ENCODE measurements around the gene FAM3B.

Gene FAM3B

DNA sequence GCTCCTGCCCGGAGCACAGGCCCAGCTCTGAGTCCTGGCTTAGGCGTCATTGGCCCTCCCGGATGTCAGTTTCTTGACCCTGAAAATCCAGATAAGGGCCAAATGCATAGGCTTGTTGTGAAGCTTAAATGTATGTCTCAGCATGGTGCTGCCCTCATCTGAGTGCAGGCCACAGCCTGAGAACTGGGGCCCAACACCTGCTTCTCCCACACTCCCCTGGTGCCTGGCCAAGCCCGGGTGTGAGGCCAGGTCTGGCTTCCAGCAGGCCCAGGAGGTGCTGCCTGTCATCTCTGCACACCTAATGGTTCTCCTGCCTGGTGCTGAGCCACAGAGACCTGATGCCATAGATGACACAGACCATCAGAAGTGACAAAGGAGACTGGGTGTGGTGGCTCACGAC, 59.3 kb downstream of the FAM3B start:
- H3K4me3 ChIP-seq (ENCODE audit: insufficient read depth, low read depth, low read length), result no peak overlapping the region
- no peaks in the 10 kb centered on the region for H3K9me3 ChIP-seq (ENCODE audit: control insufficient read depth, low read length)
- no peak overlapping the region for H3K27ac ChIP-seq (ENCODE audit: insufficient read depth, low read depth, low read length, poor library complexity, severe bottlenecking)
- H3K36me3 ChIP-seq (ENCODE audit: control insufficient read depth, insufficient read depth, low read length), result no peaks in the 10 kb centered on the region
- 89 to 91% methylated on average over 5 of the region's 5 CpGs for WGBS, 2 experiments
- no peaks in the 10 kb centered on the region for H3K4me1 ChIP-seq (ENCODE audit: control insufficient read depth, insufficient read depth, low read length)
- no peaks in the 10 kb centered on the region for H3K27me3 ChIP-seq (ENCODE audit: control insufficient read depth, insufficient read depth, low read length, poor library complexity, severe bottlenecking)

- Histone ChIP-seq H3K4me3 (ENCODE audit: insufficient read depth, low read depth, low read length) (no peak overlapping the region), H3K4me1 (ENCODE audit: control insufficient read depth, insufficient read depth, low read length) (no peaks in the 10 kb centered on the region), H3K36me3 (ENCODE audit: control insufficient read depth, insufficient read depth, low read length) (no peaks in the 10 kb centered on the region), H3K9me3 (ENCODE audit: control insufficient read depth, low read length) (no peaks in the 10 kb centered on the region), H3K27me3 (ENCODE audit: control insufficient read depth, insufficient read depth, low read length, poor library complexity, severe bottlenecking) (no peaks in the 10 kb centered on the region), H3K27ac (ENCODE audit: insufficient read depth, low read depth, low read length, poor library complexity, severe bottlenecking) (no peak overlapping the region)
- WGBS, 2 experiments, result 80 to 86% methylated on average over 16 of the region's 16 CpGs
Observed at GRCh38 chr21:41377715-41378114, 61.1 kb downstream of the FAM3B start.

GRCh38 chr21:41378849-41379248, 62.2 kb downstream of the FAM3B start:
- no peaks in the 10 kb centered on the region for H3K27me3 ChIP-seq (ENCODE audit: control insufficient read depth, insufficient read depth, low read length, poor library complexity, severe bottlenecking)
- WGBS, 2 experiments, result 82 to 85% methylated on average over 8 of the region's 8 CpGs
- H3K9me3 ChIP-seq (ENCODE audit: control insufficient read depth, low read length), result no peaks in the 10 kb centered on the region

GRCh38 chr21:41379901-41380300, 63.3 kb downstream of the FAM3B start:
- 92 to 94% methylated on average over 12 of the region's 12 CpGs for WGBS, 2 experiments

More at GRCh38 chr21:41378849-41379248, 62.2 kb downstream of the FAM3B start:
- Histone ChIP-seq H3K36me3 (ENCODE audit: control insufficient read depth, insufficient read depth, low read length) (no peaks in the 10 kb centered on the region), H3K4me1 (ENCODE audit: control insufficient read depth, insufficient read depth, low read length) (no peaks in the 10 kb centered on the region), H3K27ac (ENCODE audit: insufficient read depth, low read depth, low read length, poor library complexity, severe bottlenecking) (no peak overlapping the region), H3K4me3 (ENCODE audit: insufficient read depth, low read depth, low read length) (no peak overlapping the region)

GRCh38 chr21:41381731-41382130, 65.1 kb downstream of the FAM3B start:
- no peaks in the 10 kb centered on the region for H3K27me3 ChIP-seq (ENCODE audit: control insufficient read depth, insufficient read depth, low read length, poor library complexity, severe bottlenecking)
- no peak overlapping the region for H3K4me3 ChIP-seq (ENCODE audit: insufficient read depth, low read depth, low read length)
- no peak overlapping the region for H3K27ac ChIP-seq (ENCODE audit: insufficient read depth, low read depth, low read length, poor library complexity, severe bottlenecking)
- no peaks in the 10 kb centered on the region for H3K9me3 ChIP-seq (ENCODE audit: control insufficient read depth, low read length)
- no peaks in the 10 kb centered on the region for H3K36me3 ChIP-seq (ENCODE audit: control insufficient read depth, insufficient read depth, low read length)
- H3K4me1 ChIP-seq (ENCODE audit: control insufficient read depth, insufficient read depth, low read length), result no peaks in the 10 kb centered on the region

More at GRCh38 chr21:41379901-41380300, 63.3 kb downstream of the FAM3B start:
- H3K9me3 ChIP-seq (ENCODE audit: control insufficient read depth, low read length), result no peaks in the 10 kb centered on the region
- H3K27me3 ChIP-seq (ENCODE audit: control insufficient read depth, insufficient read depth, low read length, poor library complexity, severe bottlenecking), result no peaks in the 10 kb centered on the region
- H3K4me3 ChIP-seq (ENCODE audit: insufficient read depth, low read depth, low read length), result no peak overlapping the region
- no peaks in the 10 kb centered on the region for H3K36me3 ChIP-seq (ENCODE audit: control insufficient read depth, insufficient read depth, low read length)
- H3K4me1 ChIP-seq (ENCODE audit: control insufficient read depth, insufficient read depth, low read length), result no peaks in the 10 kb centered on the region
- no peak overlapping the region for H3K27ac ChIP-seq (ENCODE audit: insufficient read depth, low read depth, low read length, poor library complexity, severe bottlenecking)

DNA sequence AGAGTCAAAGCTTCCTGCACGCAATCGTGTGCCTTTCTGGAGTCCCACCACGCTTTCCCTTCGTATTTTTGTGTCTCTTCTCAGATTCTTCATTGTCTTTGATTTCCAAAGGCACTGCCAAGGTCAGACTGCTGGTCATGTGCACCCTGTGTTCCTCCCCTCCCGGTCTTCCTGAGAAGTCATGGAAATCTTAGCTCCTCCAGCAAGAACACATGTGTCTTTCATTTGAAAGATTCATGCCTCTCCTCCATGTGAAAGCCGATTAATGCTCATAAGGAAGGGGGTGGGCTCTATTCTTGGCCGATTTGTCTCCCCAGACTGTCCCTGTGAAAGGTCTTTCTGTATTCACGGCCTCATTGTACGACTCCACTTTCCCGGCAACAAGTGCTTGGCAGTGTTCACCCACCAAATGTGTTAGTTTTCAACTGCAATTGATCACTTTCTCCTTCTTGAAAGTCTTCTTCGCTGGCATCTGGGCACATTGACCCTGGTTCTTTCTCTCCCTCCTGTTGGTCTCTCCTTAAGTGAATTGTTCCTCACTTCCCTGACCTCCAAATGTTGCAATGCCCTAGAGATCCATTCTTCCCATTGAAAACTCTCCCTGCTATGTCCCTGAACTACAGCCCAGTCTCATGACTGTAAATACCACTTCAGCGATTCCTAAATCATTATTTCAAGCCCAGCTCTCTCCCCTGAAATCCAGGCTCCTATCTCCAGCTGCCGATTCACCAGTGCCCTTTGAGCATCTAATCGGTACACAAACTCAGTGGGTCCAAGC, 70.6 kb downstream of the FAM3B start:
- Histone ChIP-seq H3K36me3 (ENCODE audit: control insufficient read depth, insufficient read depth, low read length) (no peaks in the 10 kb centered on the region), H3K9me3 (ENCODE audit: control insufficient read depth, low read length) (no peaks in the 10 kb centered on the region), H3K27me3 (ENCODE audit: control insufficient read depth, insufficient read depth, low read length, poor library complexity, severe bottlenecking) (no peaks in the 10 kb centered on the region), H3K27ac (ENCODE audit: insufficient read depth, low read depth, low read length, poor library complexity, severe bottlenecking) (no peak overlapping the region), H3K4me1 (ENCODE audit: control insufficient read depth, insufficient read depth, low read length) (no peaks in the 10 kb centered on the region), H3K4me3 (ENCODE audit: insufficient read depth, low read depth, low read length) (no peak overlapping the region)
- 91 to 93% methylated on average over 14 of the region's 14 CpGs for WGBS, 2 experiments

DNA sequence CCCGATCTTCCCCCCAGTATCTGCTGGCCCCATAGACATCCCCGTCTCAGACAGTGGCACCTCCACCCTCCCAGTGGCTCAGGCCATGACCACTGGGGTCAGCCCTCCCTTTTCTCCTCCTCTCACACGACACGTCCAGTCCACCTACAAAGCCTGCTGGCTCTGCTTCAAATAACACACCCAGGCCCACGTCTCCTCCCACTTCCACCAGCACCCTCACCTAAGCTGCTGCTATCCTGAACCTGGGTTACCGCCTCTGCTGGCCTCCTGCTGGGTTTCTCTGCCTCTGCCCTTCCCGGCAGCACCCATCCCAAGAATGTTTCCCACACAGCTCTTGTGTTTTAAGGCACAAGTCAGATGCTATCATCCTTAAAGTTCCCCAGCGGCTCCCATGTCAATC, 71.2 kb downstream of the FAM3B start:
- Histone ChIP-seq H3K9me3 (ENCODE audit: control insufficient read depth, low read length) (no peaks in the 10 kb centered on the region), H3K4me3 (ENCODE audit: insufficient read depth, low read depth, low read length) (no peak overlapping the region), H3K36me3 (ENCODE audit: control insufficient read depth, insufficient read depth, low read length) (no peaks in the 10 kb centered on the region), H3K4me1 (ENCODE audit: control insufficient read depth, insufficient read depth, low read length) (no peaks in the 10 kb centered on the region), H3K27ac (ENCODE audit: insufficient read depth, low read depth, low read length, poor library complexity, severe bottlenecking) (no peak overlapping the region), H3K27me3 (ENCODE audit: control insufficient read depth, insufficient read depth, low read length, poor library complexity, severe bottlenecking) (no peaks in the 10 kb centered on the region)
- 89% methylated on average over 8 of the region's 8 CpGs for WGBS, 2 experiments

- Histone ChIP-seq H3K4me1 (ENCODE audit: control insufficient read depth, insufficient read depth, low read length) (no peaks in the 10 kb centered on the region), H3K27me3 (ENCODE audit: control insufficient read depth, insufficient read depth, low read length, poor library complexity, severe bottlenecking) (no peaks in the 10 kb centered on the region), H3K27ac (ENCODE audit: insufficient read depth, low read depth, low read length, poor library complexity, severe bottlenecking) (no peak overlapping the region), H3K4me3 (ENCODE audit: insufficient read depth, low read depth, low read length) (no peak overlapping the region), H3K36me3 (ENCODE audit: control insufficient read depth, insufficient read depth, low read length) (no peaks in the 10 kb centered on the region), H3K9me3 (ENCODE audit: control insufficient read depth, low read length) (no peaks in the 10 kb centered on the region)
- WGBS, 2 experiments, result 93 to 95% methylated on average over 14 of the region's 14 CpGs
Observed at GRCh38 chr21:41388259-41388658, 71.7 kb downstream of the FAM3B start.

GRCh38 chr21:41390043-41390639, 73.5 kb downstream of the FAM3B start:
- WGBS, 2 experiments, result 92 to 94% methylated on average over 17 of the region's 17 CpGs
- H3K9me3 ChIP-seq (ENCODE audit: control insufficient read depth, low read length), result no peaks in the 10 kb centered on the region
- no peaks in the 10 kb centered on the region for H3K27me3 ChIP-seq (ENCODE audit: control insufficient read depth, insufficient read depth, low read length, poor library complexity, severe bottlenecking)
- no peak overlapping the region for H3K4me3 ChIP-seq (ENCODE audit: insufficient read depth, low read depth, low read length)
- H3K36me3 ChIP-seq (ENCODE audit: control insufficient read depth, insufficient read depth, low read length), result no peaks in the 10 kb centered on the region
- no peaks in the 10 kb centered on the region for H3K4me1 ChIP-seq (ENCODE audit: control insufficient read depth, insufficient read depth, low read length)
- no peak overlapping the region for H3K27ac ChIP-seq (ENCODE audit: insufficient read depth, low read depth, low read length, poor library complexity, severe bottlenecking)

GRCh38 chr21:41393876-41394465, 77.4 kb downstream of the FAM3B start:
- Histone ChIP-seq H3K4me3 (ENCODE audit: insufficient read depth, low read depth, low read length) (no peak overlapping the region), H3K9me3 (ENCODE audit: control insufficient read depth, low read length) (no peaks in the 10 kb centered on the region), H3K4me1 (ENCODE audit: control insufficient read depth, insufficient read depth, low read length) (no peaks in the 10 kb centered on the region), H3K27me3 (ENCODE audit: control insufficient read depth, insufficient read depth, low read length, poor library complexity, severe bottlenecking) (no peaks in the 10 kb centered on the region), H3K36me3 (ENCODE audit: control insufficient read depth, insufficient read depth, low read length) (no peaks in the 10 kb centered on the region), H3K27ac (ENCODE audit: insufficient read depth, low read depth, low read length, poor library complexity, severe bottlenecking) (no peak overlapping the region)
- 89 to 90% methylated on average over 8 of the region's 8 CpGs for WGBS, 2 experiments
